GM12878 (cell line): ENCODE data around the gene DNAH17. TPM values are rescaled to one million over a fixed set of nuclear protein-coding genes. Genes with fewer than 3 reads are reported as not detected.
A peak's percentile ranks its signal among the peaks of the same experiment; 100 is the strongest.

ENCODE experiments used
- BCLAF1 ChIP-seq: fragments of 450-650 bp; IDR thresholded peaks from 2 replicates; pipeline ENCODE4 v1.6.1; 2017; ENCODE audit warnings: antibody characterized with exemption, mild to moderate bottlenecking, moderate library complexity
- BHLHE40 ChIP-seq, 2 experiments: fragments of 450-650 bp in 1 of 2; IDR thresholded peaks; 2 replicates each; pipeline ENCODE4 v1.6.1; 2011 to 2017; ENCODE audit warnings: low read depth in 2 of 2, borderline replicate concordance in 1 of 2, improper control_type of control experiment in 1 of 2, low read length in 1 of 2, mild to moderate bottlenecking in 1 of 2
- CBFB ChIP-seq: IDR thresholded peaks from 2 replicates; pipeline ENCODE4 v1.6.1; 2016; ENCODE audit warnings: antibody characterized with exemption, low read depth
- CBX5 ChIP-seq: sonication (generic); IDR thresholded peaks from 2 replicates; pipeline ENCODE4 v1.6.1; 2016; ENCODE audit warnings: low read depth, moderate library complexity, mild to moderate bottlenecking, inconsistent platforms
- CEBPB ChIP-seq, 2 experiments: fragments of 150-350 bp in 1 of 2; IDR thresholded peaks; 2 replicates each; pipeline ENCODE4 v1.6.1; 2012 to 2014; ENCODE audit warnings: low read depth in 2 of 2, low read length in 2 of 2, borderline replicate concordance in 1 of 2, inconsistent platforms in 1 of 2
- E2F4 ChIP-seq: IDR thresholded peaks from 2 replicates; pipeline ENCODE4 v1.6.1; 2012; ENCODE audit warnings: low read depth, low read length, improper control_type of control experiment
- HDAC6 ChIP-seq: fragments of 200-600 bp; sonication (generic); IDR thresholded peaks from one replicate; pipeline ENCODE4 v1.8.0; 2017; ENCODE audit warnings: antibody characterized with exemption; ENCODE audit not compliant: unreplicated experiment
- IKZF2 ChIP-seq, 2 experiments: fragments of 450-650 bp; IDR thresholded peaks; 2 replicates each; pipeline ENCODE4 v1.6.1; 2017; ENCODE audit warnings: mild to moderate bottlenecking in 2 of 2, moderate library complexity in 2 of 2
- JUNB ChIP-seq: IDR thresholded peaks from 2 replicates; pipeline ENCODE4 v1.6.1; 2016; ENCODE audit warnings: antibody characterized with exemption, mild to moderate bottlenecking
- MAX ChIP-seq: IDR thresholded peaks from 2 replicates; pipeline ENCODE4 v1.6.1; 2012; ENCODE audit warnings: low read depth, low read length, improper control_type of control experiment
- NFYA ChIP-seq: IDR thresholded peaks from 2 replicates; pipeline ENCODE4 v1.6.1; 2011; ENCODE audit warnings: low read depth, mild to moderate bottlenecking, low read length, improper control_type of control experiment, borderline replicate concordance
- POLR2A ChIP-seq: IDR thresholded peaks from 2 replicates; pipeline ENCODE4 v1.6.1; 2011; ENCODE audit warnings: low read depth, mild to moderate bottlenecking, low read length
- POLR2AphosphoS2 ChIP-seq: IDR thresholded peaks from 2 replicates; pipeline ENCODE4 v1.6.1; 2011; ENCODE audit warnings: low read depth, mild to moderate bottlenecking, low read length, improper control_type of control experiment, moderate library complexity
- POLR2AphosphoS5 ChIP-seq: IDR thresholded peaks from 2 replicates; pipeline ENCODE4 v1.6.1; 2011; ENCODE audit warnings: mild to moderate bottlenecking, low read length, inconsistent platforms
- RAD21 ChIP-seq: IDR thresholded peaks from 2 replicates; pipeline ENCODE4 v1.6.1; 2011; ENCODE audit warnings: mild to moderate bottlenecking, low read depth, low read length, moderate library complexity; ENCODE audit not compliant: insufficient read depth
- RCOR1 ChIP-seq: conservative IDR thresholded peaks from 2 replicates; pipeline ENCODE4 v1.6.1; 2012; ENCODE audit warnings: low read depth, low read length, improper control_type of control experiment
- SIN3A ChIP-seq: IDR thresholded peaks from 2 replicates; pipeline ENCODE4 v1.6.1; 2012; ENCODE audit warnings: low read depth, low read length, improper control_type of control experiment
- SREBF1 ChIP-seq: IDR thresholded peaks from 2 replicates; pipeline ENCODE4 v1.6.1; 2012; ENCODE audit warnings: mild to moderate bottlenecking, low read length
- STAT3 ChIP-seq: IDR thresholded peaks from 2 replicates; pipeline ENCODE4 v1.6.1; 2011; ENCODE audit warnings: low read depth, low read length, improper control_type of control experiment
- SUPT20H ChIP-seq: IDR thresholded peaks from 2 replicates; pipeline ENCODE4 v1.6.1; 2011; ENCODE audit warnings: low read depth, mild to moderate bottlenecking, low read length, moderate library complexity, borderline replicate concordance; ENCODE audit not compliant: control insufficient read depth
- polyA plus RNA-seq, 11 experiments: library from polyadenylated mRNA; depleted of rRNA in 4 of 11; unstranded in 6 of 11; stranded (reverse) in 5 of 11; fragments of >200 nt; fragmentation: Nextera tagmentation in 4 of 11; fragmentation: Illumina TruSeq in 1 of 11; extraction: Ambion mirVana in 4 of 11; extraction: Trizol in 1 of 11; gene quantifications; 1 replicate in 1 of 11; 2 replicates in 10 of 11; pipeline versions ENCODE4 v1.2.1 to v1.2.3, GENCODE V29; 2011 to 2016; ENCODE audit warnings: inconsistent platforms in 2 of 11, missing spikeins in 2 of 11, low read depth in 1 of 11
- total RNA-seq, 4 experiments: library from RNA; depleted of rRNA in 3 of 4; stranded (reverse); fragments of >200 nt in 3 of 4; fragmentation: Illumina TruSeq in 1 of 4; extraction: Trizol in 1 of 4; gene quantifications; 2 replicates each; pipeline versions ENCODE4 v1.2.1 to v1.2.3, GENCODE V29; 2013 to 2021
- TF ChIP-seq, protein P1 (sequence below): IDR thresholded peaks from 2 replicates; pipeline ENCODE4 v1.6.1; 2012; ENCODE audit warnings: mild to moderate bottlenecking, low read depth, low read length

DNAH17 gene
- total and polyA plus RNA-seq, 10 of the 15 experiments (the other 5 are each of a cell fraction or from before 2014, with no cell fraction given): 0.16 to 2.9 (median 0.56) TPM

GRCh38 chr17:78474614-78475146, 102.5 kb downstream of the DNAH17 start (continued):
- no peak for TF ChIP-seq HDAC6
- TF ChIP-seq STAT3: no peak; the same call in 1 of the 2 replicates
- no peak for TF ChIP-seq BCLAF1
- no peak for TF ChIP-seq POLR2AphosphoS2
- TF ChIP-seq SIN3A: no peak
- TF ChIP-seq POLR2A: peak; percentile 61; the same call in 1 of the 2 replicates
- peak; percentile 66 to 85; a peak in 3 of 4 replicates for TF ChIP-seq IKZF2 (IDR thresholded peaks at IDR 0.05)
- no peak for TF ChIP-seq RAD21
- peak; percentile 85; the same call in 1 of the 2 replicates for TF ChIP-seq CBX5
- TF ChIP-seq SUPT20H: no peak
- peak; percentile 51; the same call in 1 of the 2 replicates for TF ChIP-seq RCOR1
- TF ChIP-seq, protein P1, sequence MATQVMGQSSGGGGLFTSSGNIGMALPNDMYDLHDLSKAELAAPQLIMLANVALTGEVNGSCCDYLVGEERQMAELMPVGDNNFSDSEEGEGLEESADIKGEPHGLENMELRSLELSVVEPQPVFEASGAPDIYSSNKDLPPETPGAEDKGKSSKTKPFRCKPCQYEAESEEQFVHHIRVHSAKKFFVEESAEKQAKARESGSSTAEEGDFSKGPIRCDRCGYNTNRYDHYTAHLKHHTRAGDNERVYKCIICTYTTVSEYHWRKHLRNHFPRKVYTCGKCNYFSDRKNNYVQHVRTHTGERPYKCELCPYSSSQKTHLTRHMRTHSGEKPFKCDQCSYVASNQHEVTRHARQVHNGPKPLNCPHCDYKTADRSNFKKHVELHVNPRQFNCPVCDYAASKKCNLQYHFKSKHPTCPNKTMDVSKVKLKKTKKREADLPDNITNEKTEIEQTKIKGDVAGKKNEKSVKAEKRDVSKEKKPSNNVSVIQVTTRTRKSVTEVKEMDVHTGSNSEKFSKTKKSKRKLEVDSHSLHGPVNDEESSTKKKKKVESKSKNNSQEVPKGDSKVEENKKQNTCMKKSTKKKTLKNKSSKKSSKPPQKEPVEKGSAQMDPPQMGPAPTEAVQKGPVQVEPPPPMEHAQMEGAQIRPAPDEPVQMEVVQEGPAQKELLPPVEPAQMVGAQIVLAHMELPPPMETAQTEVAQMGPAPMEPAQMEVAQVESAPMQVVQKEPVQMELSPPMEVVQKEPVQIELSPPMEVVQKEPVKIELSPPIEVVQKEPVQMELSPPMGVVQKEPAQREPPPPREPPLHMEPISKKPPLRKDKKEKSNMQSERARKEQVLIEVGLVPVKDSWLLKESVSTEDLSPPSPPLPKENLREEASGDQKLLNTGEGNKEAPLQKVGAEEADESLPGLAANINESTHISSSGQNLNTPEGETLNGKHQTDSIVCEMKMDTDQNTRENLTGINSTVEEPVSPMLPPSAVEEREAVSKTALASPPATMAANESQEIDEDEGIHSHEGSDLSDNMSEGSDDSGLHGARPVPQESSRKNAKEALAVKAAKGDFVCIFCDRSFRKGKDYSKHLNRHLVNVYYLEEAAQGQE: no peak
- TF ChIP-seq NFYA: no peak
- TF ChIP-seq E2F4: no peak
- no peak for TF ChIP-seq SREBF1
- peak; percentile 88 for TF ChIP-seq MAX
- TF ChIP-seq CBFB: no peak
- TF ChIP-seq BHLHE40 (IDR thresholded peaks at IDR 0.05; ENCODE audit: borderline replicate concordance in 1 of 2, low read depth in 2 of 2, low read length in 1 of 2): peak; percentile 98 to 99
- no peak for TF ChIP-seq CEBPB (IDR thresholded peaks at IDR 0.05; ENCODE audit: borderline replicate concordance in 1 of 2, low read depth in 2 of 2, low read length in 2 of 2)
- no peak for TF ChIP-seq JUNB
- peak; percentile 51 for TF ChIP-seq POLR2AphosphoS5
